Right cardiac atrium (tissue), 5 donors: ENCODE results near the gene CD19. TPM values are rescaled to one million over a fixed set of nuclear protein-coding genes. Genes with fewer than 3 reads are reported as not detected.
A peak's percentile ranks its signal among the peaks of the same experiment; 100 is the strongest.
"Not testable (repeated sequence)": the region's sequence is repeated elsewhere in the genome, so short reads cannot be mapped to it uniquely, and the experiment has no call there.

Experiments
- ATAC-seq, 2 donors: fragments of 200-7000 bp; cut with Tn5 transposase; one replicate each; pipeline versions ENCODE4 v1.8.0 to v1.9.1; 2020; ENCODE audit warnings: moderate library complexity in 2 of 2, mild to moderate bottlenecking in 1 of 2
- DNase-seq, 3 donors: peaks; one replicate each; pipeline ENCODE4 v3.0.0-alpha.2; 2020
- H3K27ac ChIP-seq: one replicate; pipeline ENCODE4 v1.5.1; 2013; ENCODE audit warnings: mild to moderate bottlenecking, low read length, control low read depth, moderate library complexity
- H3K27me3 ChIP-seq: one replicate; pipeline ENCODE4 v1.6.1; 2013; ENCODE audit not compliant: control insufficient read depth, insufficient read depth
- H3K4me1 ChIP-seq: one replicate; pipeline ENCODE4 v1.6.1; 2013; ENCODE audit warnings: low read length; ENCODE audit not compliant: control insufficient read depth, insufficient read depth
- H3K4me3 ChIP-seq: one replicate; pipeline ENCODE4 v1.5.1; 2013; ENCODE audit warnings: low read length, control low read depth
- H3K9me3 ChIP-seq: one replicate; pipeline ENCODE4 v1.6.1; 2013; ENCODE audit warnings: low read length; ENCODE audit not compliant: control insufficient read depth
- whole genome bisulfite sequencing: extraction: QIAGEN DNeasy Blood & Tissue Kit; methylation state at CpG from one replicate; pipeline ENCODE4 v1.1.7; 2013; 5-methylcytosine and 5-hydroxymethylcytosine counted together
- intact Hi-C, 4 donors: fragments of 100-400 bp; cut with DNase I; formaldehyde crosslinking; loops; one replicate each; pipeline versions ENCODE4 v1.11.0 to v1.14.0; 2022 to 2023
- long read RNA-seq, 4 donors: library from polyadenylated mRNA; unstranded; transcript quantifications; one replicate each; pipeline ENCODE4 v2.0.0, GENCODE V29; 2020 to 2021
- polyA plus RNA-seq: library from polyadenylated mRNA; stranded (reverse); fragments of 200-250 nt; gene quantifications from one replicate; pipeline ENCODE4 v1.2.3, GENCODE V29; 2013
- total RNA-seq, 4 donors: library from RNA; stranded (reverse); fragmentation: NEBNext Ultra II Directional; extraction: Animal tissue kit (Norgen Biotek cat#: 25700); gene quantifications; one replicate each; pipeline ENCODE4 v1.2.1, GENCODE V29; 2021
- donor health status: healthy with polysubstance abuse.
- donor health status: DM: no; HTN: yes; CAD: no.
- donor health status: DM: no; HTN: no; CAD: no.
- donor health status: DM: no; HTN: yes; CAD: no; lungs with severe emphysema.
- donor health status: DM: yes; HTN: yes; CAD: no.

CD19 gene
- total RNA-seq (under 1 TPM in 2 of 4 donors, not detected in 2; 0.12 to 0.20 TPM), polyA plus RNA-seq (0.25 TPM)
- long read RNA-seq, donor 1, partial matches to known transcripts, result 1 of 1 reads
- long read RNA-seq, donor 1, other reads (novel, unspliced or antisense), result 0 of 1 reads
- long read RNA-seq, donor 2, result 0 reads
- long read RNA-seq, donor 3, result 0 reads
- long read RNA-seq, donor 4, result 0 reads

DNA sequence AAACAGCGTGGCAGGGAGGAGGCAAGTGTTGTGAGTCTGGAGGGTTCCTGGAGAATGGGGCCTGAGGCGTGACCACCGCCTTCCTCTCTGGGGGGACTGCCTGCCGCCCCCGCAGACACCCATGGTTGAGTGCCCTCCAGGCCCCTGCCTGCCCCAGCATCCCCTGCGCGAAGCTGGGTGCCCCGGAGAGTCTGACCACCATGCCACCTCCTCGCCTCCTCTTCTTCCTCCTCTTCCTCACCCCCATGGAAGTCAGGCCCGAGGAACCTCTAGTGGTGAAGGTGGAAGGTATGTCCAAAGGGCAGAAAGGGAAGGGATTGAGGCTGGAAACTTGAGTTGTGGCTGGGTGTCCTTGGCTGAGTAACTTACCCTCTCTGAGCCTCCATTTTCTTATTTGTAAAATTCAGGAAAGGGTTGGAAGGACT lies at the start of gene CD19:
Gene CD19, plus strand, starts transcription at position 171 of the 425 bp plus-strand sequence. Its CDS starts 30 bp downstream, at position 201.
- H3K9me3 ChIP-seq, result no peaks in the 10 kb centered on the region
- H3K27me3 ChIP-seq, result no peaks in the 10 kb centered on the region
- 92% methylated on average over 10 of the region's 10 CpGs for WGBS
- H3K4me1 ChIP-seq, result no peaks in the 10 kb centered on the region
- H3K27ac ChIP-seq, result no peak within 1 kb of the TSS
- no peak for ATAC-seq
- DNase-seq, result no peak
- H3K4me3 ChIP-seq, result no peak within 1 kb of the TSS
- intact Hi-C loops, result no loop called here

DNA sequence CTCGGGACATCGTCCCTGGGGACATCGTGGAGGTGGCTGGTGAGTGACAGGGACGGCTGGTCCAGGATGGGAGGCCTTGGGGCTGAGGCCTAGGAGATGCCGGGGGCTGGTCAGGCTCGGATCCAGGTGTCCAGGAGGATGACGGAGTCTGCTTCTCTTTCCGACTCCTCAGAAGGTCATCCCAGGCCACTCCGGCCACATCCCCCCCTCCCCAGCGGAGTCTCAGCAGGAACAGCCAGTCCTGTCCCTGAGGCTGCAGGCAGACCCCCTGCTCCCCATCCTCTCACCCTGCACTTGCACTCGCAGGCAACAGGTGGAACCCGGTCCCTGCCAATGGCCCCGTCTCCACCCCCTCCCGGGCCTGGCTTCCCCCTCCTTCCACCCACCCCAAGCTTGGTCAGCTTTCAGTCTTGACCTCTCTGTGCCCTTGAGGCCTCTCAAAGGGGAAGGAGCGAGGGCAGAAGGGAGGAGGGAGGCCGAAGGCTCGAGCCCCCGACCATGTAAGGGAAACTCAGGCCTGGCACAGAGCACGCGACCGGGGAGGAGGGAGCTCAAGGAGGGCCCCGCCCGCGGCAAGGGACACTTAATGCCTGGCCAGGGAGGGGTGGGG lies 49.1 kb upstream of the CD19 start:
- intact Hi-C loops, result loop anchor here in 1 of 4 donors (5.0 kb wide), 1 partner anchor 45 kb away; the partner anchor contains the start of gene RABEP2
- Histone ChIP-seq H3K4me3 (no peak overlapping the region), H3K27me3 (no peaks in the 10 kb centered on the region), H3K4me1 (peaks cover 3% of the 10 kb centered on the region), H3K27ac (no peak overlapping the region), H3K9me3 (no peaks in the 10 kb centered on the region)
- DNase-seq, result peak in 1 of 3 donors; percentile 52
- WGBS, result 44% methylated on average over 24 of the region's 24 CpGs
- no peak for ATAC-seq

DNA sequence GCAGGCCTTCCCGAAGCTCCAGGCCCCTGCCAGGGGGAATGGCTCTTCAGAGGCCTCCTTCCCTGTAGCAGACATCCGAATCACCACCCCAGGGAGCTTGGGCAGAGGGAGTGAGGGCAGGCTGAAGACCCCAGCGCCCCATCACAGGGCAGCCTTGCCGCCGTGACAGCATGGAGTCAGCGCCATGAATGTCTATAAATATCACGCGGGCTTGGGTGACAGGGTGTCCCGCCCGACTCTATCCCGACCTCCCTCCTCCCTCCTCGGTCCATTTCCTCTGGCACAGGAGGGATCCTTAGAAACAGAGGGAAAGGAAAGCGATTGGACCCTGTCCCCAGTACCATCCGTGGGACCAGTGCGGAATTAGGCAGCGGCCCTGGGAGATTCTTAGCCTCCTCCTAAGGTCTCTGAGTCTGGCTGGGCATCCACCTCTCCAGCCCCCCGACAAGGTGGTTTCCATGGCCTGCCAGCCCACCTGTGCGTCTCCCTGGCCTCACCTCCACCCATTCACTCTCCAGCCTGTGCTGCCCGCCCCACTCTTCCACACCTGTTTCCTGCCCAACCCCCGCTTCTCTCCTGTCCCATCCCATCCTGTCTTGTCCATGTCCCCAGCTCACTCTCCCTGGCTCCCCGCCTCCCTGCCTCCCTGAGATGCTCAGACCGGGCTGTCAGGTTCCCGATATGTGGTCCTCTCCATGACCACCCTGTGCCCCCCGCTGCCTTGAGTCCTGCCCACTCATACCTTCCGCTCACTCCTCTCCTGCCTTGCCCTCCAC lies 48.4 kb upstream of the CD19 start:
- Histone ChIP-seq H3K4me1 (peaks cover 3% of the 10 kb centered on the region), H3K27ac (no peak overlapping the region), H3K27me3 (no peaks in the 10 kb centered on the region), H3K4me3 (no peak overlapping the region), H3K9me3 (no peaks in the 10 kb centered on the region)
- 58% methylated on average over 25 of the region's 25 CpGs for WGBS
- DNase-seq (peak in 1 of 3 donors; percentile 39), ATAC-seq (no peak)
- intact Hi-C loops, result loop anchor here in 1 of 4 donors (5.0 kb wide), 1 partner anchor 44 kb away; the partner anchor contains the start of gene RABEP2

DNA sequence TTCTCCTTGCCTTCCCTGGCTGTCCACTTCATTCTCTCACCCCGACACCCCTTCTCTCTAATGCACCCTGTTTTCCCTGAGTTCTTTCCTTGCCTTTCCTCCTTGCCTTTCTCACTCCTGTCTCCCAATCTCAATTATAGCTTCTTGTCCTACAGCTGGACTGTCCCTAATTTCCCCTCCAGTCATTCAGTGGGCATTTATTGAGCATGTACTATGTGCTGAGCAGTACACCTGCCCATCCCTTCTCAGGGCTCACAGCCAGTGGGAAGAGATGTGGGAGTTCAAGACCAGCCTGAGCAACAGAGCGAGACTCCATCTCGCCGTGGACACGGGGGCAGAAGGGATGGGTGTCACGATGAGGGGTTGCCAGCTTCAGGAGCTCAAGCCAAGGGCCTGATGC lies 47.7 kb upstream of the CD19 start:
- Histone ChIP-seq H3K9me3 (no peaks in the 10 kb centered on the region), H3K4me1 (peaks cover 3% of the 10 kb centered on the region), H3K4me3 (no peak overlapping the region), H3K27me3 (no peaks in the 10 kb centered on the region), H3K27ac (no peak overlapping the region)
- intact Hi-C loops, result loop anchor here in 1 of 4 donors (5.0 kb wide), 1 partner anchor 43 kb away; the partner anchor contains the start of gene RABEP2
- 92% methylated on average over 6 of the region's 6 CpGs for WGBS
- no peak for ATAC-seq
- DNase-seq, result no peak

DNA sequence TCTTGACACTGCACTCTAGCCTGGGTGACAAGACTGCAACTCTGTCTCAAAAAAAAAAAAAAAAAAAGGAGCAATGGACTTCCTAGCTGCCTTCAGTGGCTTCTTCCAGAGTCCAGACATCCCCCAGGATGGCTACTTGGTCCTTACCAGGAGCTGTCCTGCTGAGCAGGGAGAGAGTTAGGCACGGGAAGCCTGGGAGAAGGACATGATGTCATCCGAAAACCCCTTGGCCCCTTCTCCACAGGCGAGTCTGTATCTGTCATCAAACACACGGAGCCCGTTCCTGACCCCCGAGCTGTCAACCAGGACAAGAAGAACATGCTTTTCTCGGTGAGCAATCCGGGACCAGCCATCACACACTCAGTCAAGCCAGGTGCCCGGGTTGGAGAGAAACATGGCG lies 44.8 kb upstream of the CD19 start:
- Histone ChIP-seq H3K9me3 (no peaks in the 10 kb centered on the region), H3K4me3 (no peak overlapping the region), H3K27ac (no peak overlapping the region), H3K27me3 (no peaks in the 10 kb centered on the region), H3K4me1 (no peaks in the 10 kb centered on the region)
- intact Hi-C loops, result no loop called here
- ATAC-seq (no peak), DNase-seq (no peak)
- 54% methylated on average over 10 of the region's 10 CpGs for WGBS

DNA sequence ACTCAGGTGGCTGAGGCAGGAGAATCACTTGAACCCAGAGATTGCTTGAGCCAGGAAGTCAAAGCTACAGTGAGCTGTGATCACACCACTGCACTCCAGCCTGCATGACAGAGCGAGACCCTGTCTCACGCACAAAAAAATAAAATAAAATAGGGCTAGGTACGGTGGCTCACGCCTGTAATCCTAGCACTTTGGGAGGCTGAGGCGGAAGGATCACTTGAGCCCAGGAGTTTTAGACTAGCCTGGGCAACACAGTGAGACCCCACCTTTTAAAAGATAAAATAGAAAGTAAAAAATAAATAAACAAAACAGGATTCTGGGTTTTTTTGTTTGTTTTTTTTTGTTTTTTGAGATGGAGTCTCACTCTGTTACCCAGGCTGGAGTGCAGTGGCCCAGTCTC lies 41.4 kb upstream of the CD19 start:
- H3K4me3 ChIP-seq, ATAC-seq, intact Hi-C loops, H3K27me3 ChIP-seq, H3K4me1 ChIP-seq, H3K9me3 ChIP-seq, DNase-seq, H3K27ac ChIP-seq: not testable (repeated sequence)
- WGBS, result 96% methylated on average over 5 of the region's 5 CpGs

DNA sequence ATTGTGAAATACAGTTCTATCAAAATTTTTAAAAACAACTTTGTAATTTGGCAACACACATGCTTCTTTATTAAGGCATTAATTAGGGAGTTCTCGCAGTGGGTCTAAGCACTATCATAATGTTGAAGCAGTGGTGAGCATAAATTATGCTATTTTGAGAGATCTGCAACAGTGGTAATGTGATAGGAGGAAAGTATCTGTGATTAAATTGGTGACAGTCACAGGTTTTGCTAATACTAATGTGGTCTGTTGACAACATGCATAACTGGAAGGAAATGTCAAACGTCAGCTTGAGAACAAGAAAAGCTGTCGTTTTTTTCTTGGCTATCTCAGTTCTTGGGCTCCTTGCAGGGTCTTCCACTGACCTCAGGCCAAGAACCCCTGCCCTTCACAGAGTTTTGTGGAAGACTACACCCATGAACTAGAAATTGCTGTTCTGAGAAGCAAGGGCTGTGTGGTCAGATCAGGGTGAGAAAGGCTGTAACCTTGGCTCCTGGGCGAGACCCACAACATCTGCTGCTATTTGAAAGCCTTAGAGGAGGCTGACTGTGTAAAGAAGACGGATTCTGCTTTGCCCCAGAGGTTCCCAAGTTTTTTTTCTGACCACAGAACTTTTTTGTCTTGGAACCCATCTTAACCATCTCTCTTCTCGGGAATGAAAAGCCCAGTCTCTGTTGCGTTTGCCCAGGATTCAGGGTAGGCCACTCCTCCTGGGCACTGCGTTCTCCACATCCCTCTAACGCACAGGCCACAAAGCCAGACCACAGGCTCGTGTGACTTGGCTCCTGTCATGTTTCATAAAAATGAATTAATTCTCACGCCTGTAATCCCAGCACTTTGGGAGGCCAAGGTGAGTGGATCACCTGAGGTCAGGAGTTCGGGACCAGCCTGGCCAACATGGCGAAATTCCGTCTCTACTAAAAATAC lies 39.5 kb upstream of the CD19 start:
- H3K4me3 ChIP-seq, result no peak overlapping the region
- ATAC-seq, result no peak
- 66% methylated on average over 14 of the region's 14 CpGs for WGBS

DNA sequence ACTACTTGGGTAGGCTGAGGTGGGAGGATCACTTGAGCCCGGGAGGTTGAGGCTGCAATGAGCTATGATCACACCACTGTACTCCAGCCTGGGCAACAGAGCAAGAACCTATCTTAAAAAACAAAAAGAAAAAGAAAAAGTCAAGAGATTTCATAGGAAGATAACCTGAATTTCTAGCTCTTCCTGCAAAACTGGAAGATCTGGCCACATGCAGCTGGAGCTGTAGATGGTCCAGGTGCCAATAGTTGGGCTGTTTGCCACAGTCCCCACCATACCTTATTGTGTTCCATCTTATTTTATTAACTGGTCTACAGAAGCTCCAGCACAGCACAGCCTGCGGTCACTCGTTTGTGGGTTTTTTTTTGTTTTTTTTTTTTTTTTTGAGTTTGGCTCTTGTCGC lies 38.5 kb upstream of the CD19 start:
- Histone ChIP-seq H3K9me3 (no peaks in the 10 kb centered on the region), H3K27ac (no peak overlapping the region), H3K4me3 (no peak overlapping the region), H3K4me1 (no peaks in the 10 kb centered on the region), H3K27me3 (no peaks in the 10 kb centered on the region)
- intact Hi-C loops, result no loop called here
- no peak for ATAC-seq
- peak in 1 of 3 donors; percentile 4 for DNase-seq
- 90% methylated on average over 4 of the region's 4 CpGs for WGBS

More for the DNA sequence above, 39.5 kb upstream of the CD19 start:
- H3K9me3 ChIP-seq, result no peaks in the 10 kb centered on the region
- DNase-seq, result no peak
- H3K27ac ChIP-seq, result no peak overlapping the region
- no peaks in the 10 kb centered on the region for H3K27me3 ChIP-seq
- intact Hi-C loops, result no loop called here
- no peaks in the 10 kb centered on the region for H3K4me1 ChIP-seq

DNA sequence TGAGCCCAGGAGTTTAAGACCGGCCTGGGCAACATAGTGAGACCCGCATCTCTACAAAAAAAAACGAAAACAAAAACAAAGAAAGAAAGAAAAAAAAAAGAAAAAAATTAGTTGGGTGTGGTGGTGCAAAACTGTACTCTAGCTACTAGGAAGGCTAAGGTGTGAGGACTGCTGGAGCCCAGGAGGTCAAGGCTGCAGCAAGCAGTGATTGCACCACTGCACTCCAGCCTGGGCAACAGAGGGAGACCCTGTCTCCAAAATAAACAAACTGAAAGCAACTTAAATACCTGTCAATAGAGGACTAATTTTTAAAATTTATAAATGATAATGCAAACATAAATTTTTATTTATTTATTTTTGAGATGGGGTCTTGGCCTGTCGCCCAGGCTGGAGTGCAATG lies 36.2 kb upstream of the CD19 start:
- H3K4me1 ChIP-seq, result no peaks in the 10 kb centered on the region
- H3K9me3 ChIP-seq, result no peaks in the 10 kb centered on the region
- intact Hi-C loops, result no loop called here
- peak in 1 of 3 donors; percentile 17 for DNase-seq
- 93% methylated on average over 4 of the region's 4 CpGs for WGBS
- H3K27ac ChIP-seq, result no peak overlapping the region
- ATAC-seq, result no peak
- no peak overlapping the region for H3K4me3 ChIP-seq
- H3K27me3 ChIP-seq, result no peaks in the 10 kb centered on the region

DNA sequence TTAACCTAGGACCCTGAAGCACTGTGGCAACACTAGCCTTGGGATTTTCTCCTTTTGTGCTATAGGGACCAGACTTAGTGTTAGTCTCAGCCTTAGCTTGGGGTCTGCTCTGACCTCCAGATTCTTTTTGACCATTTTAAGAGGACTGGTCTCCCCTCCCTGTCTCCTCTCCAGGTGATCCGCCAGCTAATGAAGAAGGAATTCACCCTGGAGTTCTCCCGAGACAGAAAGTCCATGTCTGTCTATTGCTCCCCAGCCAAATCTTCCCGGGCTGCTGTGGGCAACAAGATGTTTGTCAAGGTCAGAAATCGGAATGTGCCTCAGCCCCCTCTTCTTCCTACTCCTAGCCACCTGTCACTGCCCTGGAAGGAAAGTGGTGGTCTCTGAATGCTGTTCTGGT lies 33.9 kb upstream of the CD19 start:
- 88% methylated on average over 4 of the region's 4 CpGs for WGBS
- no peaks in the 10 kb centered on the region for H3K27me3 ChIP-seq
- no peak overlapping the region for H3K27ac ChIP-seq
- no peak overlapping the region for H3K4me3 ChIP-seq
- no peaks in the 10 kb centered on the region for H3K9me3 ChIP-seq
- ATAC-seq (no peak), DNase-seq (no peak)
- H3K4me1 ChIP-seq, result no peaks in the 10 kb centered on the region
- intact Hi-C loops, result no loop called here
